ENCODE data around the gene DIRAS1. TPM values are rescaled to one million over a fixed set of nuclear protein-coding genes. Genes with fewer than 3 reads are reported as not detected.

DIRAS1 gene
- total and polyA plus RNA-seq, 3 donors from 2014 or later: 8.1 to 33.1 (median 22.5) TPM

DNA sequence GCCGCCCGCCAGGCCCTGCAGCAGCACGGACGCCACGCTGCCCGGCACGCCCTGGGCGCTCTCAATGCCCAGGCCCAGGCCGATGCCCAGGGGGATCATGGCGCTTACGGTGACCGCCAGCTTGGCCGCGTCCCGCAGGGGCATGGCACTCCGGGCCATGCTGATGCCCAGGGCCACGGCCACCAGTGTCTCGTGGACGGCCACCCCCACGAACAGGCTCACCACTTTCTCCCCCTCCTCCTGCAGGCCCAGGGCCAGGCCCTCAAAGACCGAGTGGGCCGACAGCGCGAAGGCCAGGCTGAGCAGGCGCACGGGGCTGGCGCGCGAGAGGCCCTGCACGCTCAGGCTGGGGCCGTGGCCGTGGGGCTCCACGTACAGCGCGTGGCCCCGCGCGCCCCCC is 11.7 kb upstream of the DIRAS1 start:
- Histone ChIP-seq H3K4me3 (no peak overlapping the region), H3K27me3 (no peaks in the 10 kb centered on the region), H3K9me3 (no peaks in the 10 kb centered on the region), H3K27ac (no peak overlapping the region), H3K36me3 (ENCODE audit: low read depth, missing control alignments) (no peaks in the 10 kb centered on the region), H3K4me1 (no peaks in the 10 kb centered on the region)
- WGBS, 2 donors: 95 to 100% methylated on average over 4 to 26 of the region's 38 CpGs
- intact Hi-C loops (cut with DNase I; ENCODE audit: low total_unique reads): no loop called here
- no peak for TF ChIP-seq POLR2A (IDR thresholded peaks at IDR 0.05)
- TF ChIP-seq, protein P1, sequence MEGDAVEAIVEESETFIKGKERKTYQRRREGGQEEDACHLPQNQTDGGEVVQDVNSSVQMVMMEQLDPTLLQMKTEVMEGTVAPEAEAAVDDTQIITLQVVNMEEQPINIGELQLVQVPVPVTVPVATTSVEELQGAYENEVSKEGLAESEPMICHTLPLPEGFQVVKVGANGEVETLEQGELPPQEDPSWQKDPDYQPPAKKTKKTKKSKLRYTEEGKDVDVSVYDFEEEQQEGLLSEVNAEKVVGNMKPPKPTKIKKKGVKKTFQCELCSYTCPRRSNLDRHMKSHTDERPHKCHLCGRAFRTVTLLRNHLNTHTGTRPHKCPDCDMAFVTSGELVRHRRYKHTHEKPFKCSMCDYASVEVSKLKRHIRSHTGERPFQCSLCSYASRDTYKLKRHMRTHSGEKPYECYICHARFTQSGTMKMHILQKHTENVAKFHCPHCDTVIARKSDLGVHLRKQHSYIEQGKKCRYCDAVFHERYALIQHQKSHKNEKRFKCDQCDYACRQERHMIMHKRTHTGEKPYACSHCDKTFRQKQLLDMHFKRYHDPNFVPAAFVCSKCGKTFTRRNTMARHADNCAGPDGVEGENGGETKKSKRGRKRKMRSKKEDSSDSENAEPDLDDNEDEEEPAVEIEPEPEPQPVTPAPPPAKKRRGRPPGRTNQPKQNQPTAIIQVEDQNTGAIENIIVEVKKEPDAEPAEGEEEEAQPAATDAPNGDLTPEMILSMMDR (IDR thresholded peaks at IDR 0.05): no peak
- no peak for DNase-seq

DNA sequence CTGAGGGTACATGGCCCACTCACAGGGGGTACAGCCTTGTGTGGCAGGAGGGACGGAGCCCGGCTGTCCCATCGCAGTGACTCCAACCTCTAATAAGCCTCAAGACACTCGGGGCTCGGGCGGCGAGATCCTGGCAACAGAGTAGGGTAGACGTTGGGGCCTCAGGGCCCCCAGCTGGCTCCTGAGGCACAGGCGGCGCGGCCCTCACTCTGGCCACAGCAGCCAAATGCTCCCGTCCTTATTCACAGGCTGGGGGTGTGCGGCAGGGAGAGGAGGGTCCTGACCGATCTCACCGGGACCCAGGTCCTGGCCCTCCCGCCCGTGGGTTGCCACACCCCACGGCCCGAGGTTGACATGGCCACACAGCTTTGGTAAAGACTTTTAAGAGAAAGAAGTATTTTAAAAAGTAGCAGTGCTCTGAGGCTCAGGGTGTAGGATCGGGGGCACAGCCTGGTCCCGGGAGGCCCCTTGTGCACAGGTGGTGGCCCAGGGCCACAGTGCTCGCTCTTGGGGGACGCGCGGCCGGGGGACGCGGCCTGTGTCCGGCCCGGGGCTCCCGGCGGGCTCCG is 11.1 kb upstream of the DIRAS1 start:
- H3K36me3 ChIP-seq (ENCODE audit: low read depth, missing control alignments): no peaks in the 10 kb centered on the region
- no peak overlapping the region for H3K27ac ChIP-seq
- no peaks in the 10 kb centered on the region for H3K27me3 ChIP-seq
- intact Hi-C loops (cut with DNase I; ENCODE audit: low total_unique reads): no loop called here
- TF ChIP-seq, protein P1 (IDR thresholded peaks at IDR 0.05): no peak
- TF ChIP-seq POLR2A (IDR thresholded peaks at IDR 0.05): no peak
- no peak overlapping the region for H3K4me3 ChIP-seq
- no peak for DNase-seq
- WGBS, 2 donors: 91 to 95% methylated on average over 21 to 32 of the region's 33 CpGs
- H3K4me1 ChIP-seq: no peaks in the 10 kb centered on the region
- H3K9me3 ChIP-seq: no peaks in the 10 kb centered on the region

DNA sequence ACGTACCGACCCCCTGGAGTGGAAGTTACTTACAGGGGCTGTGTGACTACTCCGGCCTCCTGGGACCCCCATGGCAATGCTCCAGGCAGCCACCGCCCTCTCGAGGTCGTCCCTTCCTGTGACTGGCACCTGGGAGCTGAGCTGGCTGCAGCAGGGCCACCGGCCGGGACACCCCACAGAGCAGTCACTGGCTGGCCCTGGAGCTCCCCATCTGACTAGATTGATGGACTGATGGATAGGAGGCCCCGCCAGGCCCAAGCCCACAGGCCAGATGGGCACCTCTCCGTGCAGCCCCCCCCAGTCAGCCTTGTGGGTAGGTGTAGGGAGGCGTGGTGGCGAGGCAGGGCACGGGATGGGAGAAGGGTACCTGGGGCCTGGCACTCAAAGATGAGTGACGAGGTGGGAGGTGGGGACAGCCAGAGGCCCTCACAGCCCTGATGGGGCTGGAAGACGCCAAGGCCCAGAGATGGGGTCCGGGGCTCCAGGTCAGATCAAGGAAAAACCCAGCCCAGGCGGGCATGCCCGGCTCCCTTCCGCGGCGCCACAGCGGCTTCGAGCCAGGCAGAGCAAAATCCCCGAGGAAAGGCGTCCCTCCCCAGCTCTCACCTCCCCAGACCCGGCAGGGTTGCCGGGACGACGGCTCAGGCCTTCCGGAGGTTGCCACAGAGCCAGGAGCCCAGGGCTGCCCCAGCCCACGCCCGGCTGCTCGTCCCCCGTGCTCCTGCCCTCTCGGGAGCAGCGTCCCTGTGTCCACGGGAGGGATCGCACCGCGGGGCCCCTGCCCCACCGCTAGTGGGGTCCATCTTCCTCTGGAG is 10.2 kb upstream of the DIRAS1 start:
- 90 to 91% methylated on average over 12 to 41 of the region's 41 CpGs for whole genome bisulfite sequencing, 2 donors
- Histone ChIP-seq H3K36me3 (ENCODE audit: low read depth, missing control alignments) (no peaks in the 10 kb centered on the region), H3K9me3 (no peaks in the 10 kb centered on the region)

DNA sequence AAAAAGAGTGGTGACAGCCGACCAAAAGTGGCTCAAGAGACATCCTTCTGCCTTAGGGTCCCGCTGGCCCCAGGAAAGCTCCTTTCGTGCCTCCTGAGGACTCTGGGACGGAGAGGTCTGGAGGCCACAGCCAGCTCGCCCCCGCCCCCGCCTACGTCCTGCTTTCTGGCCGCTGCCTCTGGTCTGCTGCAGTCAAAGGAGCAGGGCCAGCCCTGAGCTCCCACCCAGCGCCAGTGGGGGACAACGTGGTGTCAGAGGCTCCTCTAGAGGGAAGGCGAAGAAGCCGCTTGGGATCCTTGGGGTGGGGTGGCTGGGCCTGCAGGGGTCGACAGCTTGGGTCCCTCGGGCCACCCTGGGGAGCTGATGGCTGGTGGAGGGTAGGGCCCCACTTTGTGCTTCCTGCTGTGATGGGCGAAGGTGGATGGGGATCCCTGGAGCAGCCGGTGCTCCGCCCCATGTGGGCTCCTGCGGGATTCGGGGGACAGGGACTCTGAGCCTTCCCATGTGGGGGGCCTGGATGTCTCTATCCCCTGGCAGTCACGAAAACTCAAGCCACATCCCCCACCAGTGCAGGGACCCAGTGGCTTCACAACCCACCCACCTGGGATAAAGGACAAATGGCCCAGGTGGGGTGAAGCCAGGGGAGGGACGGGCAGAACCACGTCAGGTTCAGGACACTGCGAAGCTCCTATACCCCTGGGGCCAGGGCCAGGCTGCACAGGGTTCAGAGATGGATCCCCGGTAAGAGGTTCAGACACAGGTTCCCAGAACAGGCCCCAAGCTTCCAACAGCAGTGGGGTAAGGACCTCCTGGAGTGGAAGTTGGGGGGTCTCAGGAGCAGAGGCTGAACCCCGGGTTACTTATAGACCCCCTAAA is 9.0 kb upstream of the DIRAS1 start:
- DNase-seq: no peak
- intact Hi-C loops (cut with DNase I; ENCODE audit: low total_unique reads): no loop called here
- WGBS, 2 donors: 90 to 91% methylated on average over 15 to 24 of the region's 26 CpGs

More for the DNA sequence above, 10.2 kb upstream of the DIRAS1 start:
- TF ChIP-seq POLR2A (IDR thresholded peaks at IDR 0.05): no peak
- TF ChIP-seq, protein P1 (IDR thresholded peaks at IDR 0.05): no peak
- H3K27ac ChIP-seq: no peak overlapping the region
- no peak overlapping the region for H3K4me3 ChIP-seq
- no peak for DNase-seq
- no peaks in the 10 kb centered on the region for H3K4me1 ChIP-seq
- intact Hi-C loops (cut with DNase I; ENCODE audit: low total_unique reads): no loop called here
- H3K27me3 ChIP-seq: no peaks in the 10 kb centered on the region

More for the DNA sequence above, 9.0 kb upstream of the DIRAS1 start:
- Histone ChIP-seq H3K36me3 (ENCODE audit: low read depth, missing control alignments) (no peaks in the 10 kb centered on the region), H3K27ac (no peak overlapping the region), H3K4me1 (no peaks in the 10 kb centered on the region), H3K4me3 (no peak overlapping the region), H3K9me3 (no peaks in the 10 kb centered on the region), H3K27me3 (no peaks in the 10 kb centered on the region)
- TF ChIP-seq POLR2A (IDR thresholded peaks at IDR 0.05): no peak
- TF ChIP-seq, protein P1 (IDR thresholded peaks at IDR 0.05): no peak

Data from testis (tissue), 3 donors.